Osteoblast (primary cell): ENCODE results near the gene ANKAR. TPM values are rescaled to one million over a fixed set of nuclear protein-coding genes. Genes with fewer than 3 reads are reported as not detected.
"Not testable (repeated sequence)": the region's sequence is repeated elsewhere in the genome, so short reads cannot be mapped to it uniquely, and the experiment has no call there.

ENCODE experiments used
- DNase-seq: peaks from one replicate; pipeline ENCODE4 v3.0.0; 2011; ENCODE audit warnings: low spot score, mixed read lengths; ENCODE audit not compliant: insufficient read length; ENCODE audit errors: missing footprints
- H2AFZ ChIP-seq: 2 replicates; pipeline ENCODE4 v1.6.0; 2011; ENCODE audit warnings: mild to moderate bottlenecking, low read length
- H3K27ac ChIP-seq: 2 replicates; pipeline ENCODE4 v1.5.1; 2011; ENCODE audit warnings: mild to moderate bottlenecking, low read depth, low read length, moderate library complexity
- H3K27me3 ChIP-seq: 2 replicates; pipeline ENCODE4 v1.6.0; 2012; ENCODE audit warnings: mild to moderate bottlenecking, control low read depth, inconsistent platforms, low read length, moderate library complexity; ENCODE audit not compliant: insufficient read depth
- H3K36me3 ChIP-seq: 2 replicates; pipeline ENCODE4 v1.5.1; 2011; ENCODE audit warnings: mild to moderate bottlenecking, low read length, control low read depth, moderate library complexity; ENCODE audit not compliant: insufficient read depth
- H3K4me1 ChIP-seq: 2 replicates; pipeline ENCODE4 v1.5.1; 2011; ENCODE audit warnings: mild to moderate bottlenecking, low read length, control low read depth, moderate library complexity; ENCODE audit not compliant: insufficient read depth
- H3K4me2 ChIP-seq: 2 replicates; pipeline ENCODE4 v1.6.0; 2011; ENCODE audit warnings: mild to moderate bottlenecking, low read length; ENCODE audit not compliant: insufficient read depth
- H3K4me3 ChIP-seq: fragments of 200-600 bp; sonication (generic); 3 replicates; pipeline ENCODE4 v1.5.1; 2012; ENCODE audit warnings: mild to moderate bottlenecking, low read length, inconsistent platforms; ENCODE audit not compliant: insufficient read depth
- H3K79me2 ChIP-seq: 2 replicates; pipeline ENCODE4 v1.6.0; 2012; ENCODE audit warnings: mild to moderate bottlenecking, low read length, control low read depth, inconsistent platforms; ENCODE audit not compliant: insufficient read depth
- H3K9me3 ChIP-seq: 2 replicates; pipeline ENCODE4 v1.5.1; 2011; ENCODE audit warnings: low read depth, low read length, control low read depth
- H4K20me1 ChIP-seq: 2 replicates; pipeline ENCODE4 v1.6.0; 2012; ENCODE audit warnings: mild to moderate bottlenecking, low read length, control low read depth; ENCODE audit not compliant: insufficient read depth
- CTCF ChIP-seq: IDR thresholded peaks from 2 replicates; pipeline ENCODE4 v1.5.1; 2011; ENCODE audit warnings: mild to moderate bottlenecking, low read depth, low read length, moderate library complexity; ENCODE audit errors: extremely low read depth
- total RNA-seq: library from RNA; depleted of rRNA; stranded (reverse); fragments of >200 nt; gene quantifications from 2 replicates; pipeline ENCODE4 v1.2.3, GENCODE V29; 2012

ANKAR gene
- total RNA-seq, 1 donor = 14.1 TPM

DNA sequence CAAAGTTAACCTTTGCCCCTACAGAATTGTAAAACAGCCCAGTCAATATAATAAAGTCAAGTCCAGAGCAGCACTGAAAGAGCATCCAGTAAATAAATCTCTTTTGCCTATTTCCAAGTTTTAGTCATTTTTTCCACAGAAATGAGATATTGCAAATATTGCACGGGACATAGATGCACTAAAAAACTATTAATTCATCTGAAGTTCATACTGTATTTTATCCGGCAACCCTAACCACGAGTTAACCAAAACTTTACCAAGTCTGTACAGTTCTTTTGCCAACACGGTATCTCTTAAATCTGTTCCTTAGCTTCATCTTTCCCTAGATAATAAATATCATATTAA is 13.7 kb upstream of the ANKAR start:
- no peaks in the 10 kb centered on the region for H4K20me1 ChIP-seq
- no peak overlapping the region for H3K27ac ChIP-seq
- peak overlapping the region; percentile 56 for H3K4me2 ChIP-seq
- no peak overlapping the region for H3K4me3 ChIP-seq
- H3K79me2 ChIP-seq = peaks cover 34% of the 10 kb centered on the region
- DNase-seq = no peak
- H3K36me3 ChIP-seq = no peaks in the 10 kb centered on the region
- peak overlapping the region; percentile 42 for H2AFZ ChIP-seq
- TF ChIP-seq CTCF = no peak
- no peaks in the 10 kb centered on the region for H3K27me3 ChIP-seq
- peaks cover 19% of the 10 kb centered on the region for H3K4me1 ChIP-seq
- no peaks in the 10 kb centered on the region for H3K9me3 ChIP-seq

DNA sequence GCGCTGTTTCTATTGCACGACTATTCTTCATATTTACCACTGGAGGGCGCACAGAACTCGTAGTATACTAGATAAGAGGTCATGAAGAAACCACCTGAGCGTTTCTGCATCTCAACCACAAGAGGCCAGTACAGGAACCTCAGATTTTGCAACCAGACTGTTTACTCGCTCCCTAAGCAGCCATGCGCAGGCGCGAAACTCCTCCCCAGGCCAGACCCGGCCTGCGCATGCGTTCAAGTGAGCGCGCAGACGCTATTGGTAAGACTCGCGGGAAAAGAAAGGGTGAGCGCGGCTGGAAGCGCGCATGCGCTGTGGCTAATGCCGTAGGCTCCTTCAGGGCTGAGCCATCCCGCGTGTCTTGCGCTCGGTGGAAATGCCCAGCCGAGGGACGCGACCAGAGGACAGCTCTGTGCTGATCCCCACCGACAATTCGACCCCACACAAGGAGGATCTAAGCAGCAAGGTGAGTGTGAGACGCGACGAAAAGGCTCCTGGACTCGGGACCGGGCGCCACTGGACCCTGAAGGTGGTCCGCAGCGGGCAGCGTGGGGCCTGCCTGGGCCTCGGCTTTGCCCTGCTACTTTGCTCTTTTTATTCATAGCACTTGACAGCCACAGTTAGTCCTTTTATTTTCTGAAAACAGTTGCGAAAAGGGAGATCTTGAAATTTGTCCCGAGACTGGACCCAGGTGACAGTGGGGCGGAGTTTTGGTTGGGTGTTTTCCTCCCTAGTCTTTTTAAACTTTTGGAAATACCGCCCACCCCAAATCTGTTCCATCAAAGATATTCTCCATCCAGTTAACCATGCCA is 13.1 kb upstream of the ANKAR start, which contains the start of gene ASNSD1:
TSS of gene ASNSD1 (plus strand) at position 312 of the 809 bp plus-strand sequence. CDS start 4,674 bp downstream, outside the sequence.
- Histone ChIP-seq H4K20me1 (no peaks in the 10 kb centered on the region), H3K4me1 (peaks cover 19% of the 10 kb centered on the region), H2AFZ (peak within 1 kb of the TSS; percentile 99), H3K27ac (peak within 1 kb of the TSS; percentile 91), H3K4me3 (peak within 1 kb of the TSS; percentile 95), H3K79me2 (peaks cover 34% of the 10 kb centered on the region), H3K9me3 (no peaks in the 10 kb centered on the region), H3K36me3 (peaks cover 4% of the 10 kb centered on the region), H3K27me3 (no peaks in the 10 kb centered on the region), H3K4me2 (peak within 1 kb of the TSS; percentile 94)
- DNase-seq = peak; percentile 99
- peak; percentile 99 for TF ChIP-seq CTCF

- peaks cover 36% of the 10 kb centered on the region for H3K79me2 ChIP-seq
- H3K4me3 ChIP-seq = peak overlapping the region; percentile 95
- peak overlapping the region; percentile 91 for H3K27ac ChIP-seq
- H2AFZ ChIP-seq = peak overlapping the region; percentile 99
- no peaks in the 10 kb centered on the region for H3K9me3 ChIP-seq
- peak overlapping the region; percentile 94 for H3K4me2 ChIP-seq
- peaks cover 10% of the 10 kb centered on the region for H3K36me3 ChIP-seq
- H3K4me1 ChIP-seq = peaks cover 19% of the 10 kb centered on the region
- no peak for DNase-seq
- H4K20me1 ChIP-seq = no peaks in the 10 kb centered on the region
- H3K27me3 ChIP-seq = no peaks in the 10 kb centered on the region
- TF ChIP-seq CTCF = no peak
Observed at GRCh38 chr2:189661957-189662321, 12.5 kb upstream of the ANKAR start.

DNA sequence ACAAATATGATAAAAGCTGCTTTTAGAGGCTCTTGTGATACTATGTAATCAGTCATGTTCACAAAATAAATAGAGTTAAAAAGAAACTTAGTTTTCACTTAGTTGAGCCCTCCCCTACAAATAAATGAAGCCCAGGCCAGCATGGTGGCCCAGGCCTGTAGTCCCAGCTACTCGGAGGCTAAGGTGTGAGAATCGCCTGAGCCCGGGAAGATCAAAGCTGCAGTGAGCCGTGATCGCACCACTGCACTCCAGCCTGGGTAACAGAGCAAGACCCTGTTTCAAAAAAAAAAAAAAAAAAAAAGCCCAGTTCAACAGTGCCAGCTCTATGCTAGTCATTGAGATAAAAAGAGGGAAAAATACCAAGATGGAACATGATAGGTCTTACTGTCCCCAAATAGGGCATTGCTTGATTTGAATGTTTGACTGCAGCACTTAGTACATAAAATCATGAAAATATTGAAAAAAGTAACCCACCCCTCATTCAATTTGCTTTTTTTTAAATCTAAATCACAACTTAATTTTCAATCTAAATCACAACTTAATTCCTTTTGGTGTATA is 11.7 kb upstream of the ANKAR start:
- H3K4me3 ChIP-seq = peak overlapping the region; percentile 95
- DNase-seq = no peak
- H3K27me3 ChIP-seq = no peaks in the 10 kb centered on the region
- no peak overlapping the region for H2AFZ ChIP-seq
- H3K27ac ChIP-seq = peak overlapping the region; percentile 91
- H3K36me3 ChIP-seq = peaks cover 18% of the 10 kb centered on the region
- no peak for TF ChIP-seq CTCF
- H3K79me2 ChIP-seq = peaks cover 40% of the 10 kb centered on the region
- H3K9me3 ChIP-seq = no peaks in the 10 kb centered on the region
- H3K4me1 ChIP-seq = peaks cover 17% of the 10 kb centered on the region
- peak overlapping the region; percentile 94 for H3K4me2 ChIP-seq
- H4K20me1 ChIP-seq = no peaks in the 10 kb centered on the region

GRCh38 chr2:189663319-189663718 is 11.2 kb upstream of the ANKAR start:
- not testable (repeated sequence) for H2AFZ ChIP-seq, DNase-seq, H3K4me2 ChIP-seq, H4K20me1 ChIP-seq, H3K9me3 ChIP-seq, H3K27me3 ChIP-seq, H3K4me3 ChIP-seq, H3K27ac ChIP-seq
- H3K4me1 ChIP-seq = peaks cover 14% of the 10 kb centered on the region
- peaks cover 40% of the 10 kb centered on the region for H3K79me2 ChIP-seq
- H3K36me3 ChIP-seq = peaks cover 24% of the 10 kb centered on the region
